HS-27A (cell line): ENCODE measurements around the gene ADD2.
"Not testable (repeated sequence)": the region's sequence is repeated elsewhere in the genome, so short reads cannot be mapped to it uniquely, and the experiment has no call there.

Experiments used
- DNase-seq: peaks from one replicate; pipeline ENCODE4 v3.0.0-alpha.2; 2012; ENCODE audit warnings: low read depth, missing footprints

The ADD2 gene

GRCh38 chr2:70670626-70671025 is 97.4 kb downstream of the ADD2 start:
- no peak for DNase-seq

- DNase-seq, result no peak
Measured at GRCh38 chr2:70670202-70670601, 97.8 kb downstream of the ADD2 start.

- DNase-seq, result no peak
Measured at GRCh38 chr2:70668911-70669310, 99.1 kb downstream of the ADD2 start.

- DNase-seq, result no peak
Measured at GRCh38 chr2:70668432-70668831, 99.6 kb downstream of the ADD2 start.

GRCh38 chr2:70664525-70664924 is 103.5 kb downstream of the ADD2 start:
- DNase-seq, result no peak

GRCh38 chr2:70663411-70663810 is 104.6 kb downstream of the ADD2 start:
- DNase-seq, result no peak

GRCh38 chr2:70659551-70659950 is 108.4 kb downstream of the ADD2 start:
- no peak for DNase-seq

- DNase-seq, result no peak
Measured at GRCh38 chr2:70658476-70658875, 109.5 kb downstream of the ADD2 start.

GRCh38 chr2:70657246-70657645 is 110.8 kb downstream of the ADD2 start:
- DNase-seq, result no peak

- no peak for DNase-seq
Measured at GRCh38 chr2:70656421-70657010, 111.5 kb downstream of the ADD2 start.

GRCh38 chr2:70655786-70656185 is 112.2 kb downstream of the ADD2 start:
- no peak for DNase-seq

GRCh38 chr2:70655211-70655610 is 112.8 kb downstream of the ADD2 start:
- not testable (repeated sequence) for DNase-seq

- DNase-seq, result no peak
Measured at GRCh38 chr2:70651727-70652126, 116.3 kb downstream of the ADD2 start.

- no peak for DNase-seq
Measured at GRCh38 chr2:70651014-70651413, 117.0 kb downstream of the ADD2 start.

- no peak for DNase-seq
Measured at GRCh38 chr2:70648961-70649360, 119.0 kb downstream of the ADD2 start.

- DNase-seq, result no peak
Measured at GRCh38 chr2:70647873-70648481, 120.0 kb downstream of the ADD2 start.

- no peak for DNase-seq
Measured at GRCh38 chr2:70646420-70646818, 121.6 kb downstream of the ADD2 start.

- no peak for DNase-seq
Measured at GRCh38 chr2:70645733-70646419, 122.1 kb downstream of the ADD2 start.

- no peak for DNase-seq
Measured at GRCh38 chr2:70643715-70644114, 124.3 kb downstream of the ADD2 start.

- no peak for DNase-seq
Measured at GRCh38 chr2:70641263-70641784, 126.7 kb downstream of the ADD2 start.

- DNase-seq, result no peak
Measured at GRCh38 chr2:70639841-70640436, 128.1 kb downstream of the ADD2 start.

- DNase-seq, result no peak
Measured at GRCh38 chr2:70638561-70638960, 129.4 kb downstream of the ADD2 start.

GRCh38 chr2:70633508-70633907 is 134.5 kb downstream of the ADD2 start:
- DNase-seq, result no peak
